CD4-positive, alpha-beta T cell (primary cell): ENCODE results near the gene RRP1. TPM values are rescaled to one million over a fixed set of nuclear protein-coding genes. Genes with fewer than 3 reads are reported as not detected.

Experiments
- ATAC-seq: fragments of 200-7000 bp; cut with Tn5 transposase; one replicate; pipeline ENCODE4 v1.10.0; 2022; ENCODE audit warnings: mild to moderate bottlenecking; ENCODE audit not compliant: poor library complexity
- CTCF ChIA-PET: fragments of 350-600 bp; sonication (Branson Sonifier 250); formaldehyde crosslinking; loops from one replicate; lab custom pipeline; 2021; ENCODE audit warnings: antibody characterized with exemption, inconsistent platforms; lab: Charles Lee
- POLR2A ChIA-PET: fragments of 350-600 bp; sonication (Branson Sonifier 250); formaldehyde crosslinking; loops from one replicate; lab custom pipeline; 2021; ENCODE audit warnings: antibody characterized with exemption, inconsistent platforms; lab: Charles Lee
- DNase-seq, 14 experiments: peaks; one replicate each; pipeline ENCODE4 v3.0.0-alpha.2; 2013 to 2020; ENCODE audit warnings: mixed read lengths in 2 of 14
- H3K27ac ChIP-seq, 2 donors: one replicate each; pipeline versions ENCODE4 v1.5.1 to v1.7.0; 2013; ENCODE audit warnings: low read length in 2 of 2, low read depth in 1 of 2, mild to moderate bottlenecking in 1 of 2
- H3K27me3 ChIP-seq, 2 experiments: 1 replicate in 1 of 2; 2 replicates in 1 of 2; pipeline versions ENCODE4 v1.6.1 to v1.7.0; 2013; ENCODE audit warnings: low read length in 2 of 2, control low read depth in 1 of 2, mild to moderate bottlenecking in 1 of 2, moderate library complexity in 1 of 2; ENCODE audit not compliant: insufficient read depth in 2 of 2, control insufficient read depth in 1 of 2
- H3K36me3 ChIP-seq: one replicate; pipeline ENCODE4 v1.6.1; 2013; ENCODE audit warnings: low read length, control low read depth; ENCODE audit not compliant: insufficient read depth
- H3K4me1 ChIP-seq: one replicate; pipeline ENCODE4 v1.6.1; 2013; ENCODE audit warnings: low read length, control low read depth; ENCODE audit not compliant: insufficient read depth
- H3K4me3 ChIP-seq: one replicate; pipeline ENCODE4 v1.5.1; 2013; ENCODE audit warnings: mild to moderate bottlenecking, low read length, moderate library complexity
- H3K9me3 ChIP-seq, 2 experiments: 1 replicate in 1 of 2; 2 replicates in 1 of 2; pipeline versions ENCODE4 v1.6.1 to v1.7.0; 2013; ENCODE audit warnings: low read length in 2 of 2, mild to moderate bottlenecking in 2 of 2, control low read depth in 1 of 2, moderate library complexity in 1 of 2; ENCODE audit not compliant: control insufficient read depth in 1 of 2, insufficient read depth in 1 of 2
- H3K27ac Mint-ChIP-seq: one replicate; pipeline ENCODE4 v1.8.0; 2020; ENCODE audit warnings: mixed read lengths
- H3K27me3 Mint-ChIP-seq: one replicate; pipeline ENCODE4 v1.8.0; 2021; ENCODE audit warnings: mixed read lengths
- H3K36me3 Mint-ChIP-seq: one replicate; pipeline ENCODE4 v1.8.0; 2021; ENCODE audit warnings: low read depth, mixed read lengths
- H3K4me1 Mint-ChIP-seq: one replicate; pipeline ENCODE4 v1.8.0; 2021; ENCODE audit warnings: low read depth, mixed read lengths
- H3K4me3 Mint-ChIP-seq: one replicate; pipeline ENCODE4 v1.8.0; 2020; ENCODE audit warnings: mild to moderate bottlenecking, mixed read lengths
- H3K9me3 Mint-ChIP-seq: one replicate; pipeline ENCODE4 v1.8.0; 2020; ENCODE audit warnings: mixed read lengths
- intact Hi-C, 2 experiments: fragments of 100-400 bp; cut with DNase I in 1 of 2; cut with micrococcal nuclease in 1 of 2; formaldehyde crosslinking; loops; one replicate each; pipeline versions ENCODE4 v1.15.1 to v1.9.0; 2023 to 2025; cut with DNase I, micrococcal nuclease
- total RNA-seq, 174 experiments: library from RNA in 2 of 174; stranded (reverse) in 2 of 174; gene quantifications; one replicate each; pipeline ENCODE4 v1.2.3 and lab custom pipeline; 2021 to 2026
- TF ChIP-seq, protein P1 (sequence below): fragments of 200-600 bp; IDR thresholded peaks from one replicate; pipeline ENCODE4 v1.8.0; 2022; ENCODE audit warnings: antibody characterized with exemption, mild to moderate bottlenecking

RRP1 gene
- total RNA-seq, 2 experiments from 2014 or later = 27.7 to 29.0 TPM

DNA sequence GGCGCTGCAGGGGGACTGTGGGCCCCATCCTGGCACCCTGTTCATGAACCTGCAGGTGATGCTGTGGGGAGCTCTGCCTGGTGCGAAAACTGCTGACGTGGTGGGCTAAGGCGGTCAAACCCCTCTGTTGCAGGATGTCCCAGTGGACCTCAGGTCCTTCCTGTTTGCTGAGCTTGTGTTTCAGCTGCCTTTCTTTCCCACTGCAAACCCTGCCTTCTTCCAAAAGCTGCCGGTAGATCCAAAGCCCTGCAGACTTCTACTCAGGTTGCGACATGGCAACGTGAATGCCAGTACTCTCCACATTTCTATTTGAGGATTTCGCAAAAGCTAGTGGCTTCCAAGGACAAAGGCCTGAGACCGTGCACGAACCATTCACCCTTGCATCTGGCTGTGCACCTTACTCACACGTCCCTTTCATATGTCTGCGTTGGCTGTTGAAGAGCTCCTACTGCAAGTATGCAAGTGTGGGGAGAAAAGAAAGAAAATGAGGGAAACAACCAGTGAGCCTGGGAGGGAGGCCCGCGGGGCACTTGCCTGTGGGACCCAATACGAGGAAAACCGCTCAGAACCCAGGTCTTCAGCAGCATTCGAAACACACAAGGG is 6.2 kb upstream of the RRP1 start:
- H3K9me3 Mint-ChIP-seq = no peaks in the 10 kb centered on the region
- H3K27me3 Mint-ChIP-seq = no peaks in the 10 kb centered on the region
- H3K27ac Mint-ChIP-seq = no peak overlapping the region
- TF ChIP-seq, protein P1, sequence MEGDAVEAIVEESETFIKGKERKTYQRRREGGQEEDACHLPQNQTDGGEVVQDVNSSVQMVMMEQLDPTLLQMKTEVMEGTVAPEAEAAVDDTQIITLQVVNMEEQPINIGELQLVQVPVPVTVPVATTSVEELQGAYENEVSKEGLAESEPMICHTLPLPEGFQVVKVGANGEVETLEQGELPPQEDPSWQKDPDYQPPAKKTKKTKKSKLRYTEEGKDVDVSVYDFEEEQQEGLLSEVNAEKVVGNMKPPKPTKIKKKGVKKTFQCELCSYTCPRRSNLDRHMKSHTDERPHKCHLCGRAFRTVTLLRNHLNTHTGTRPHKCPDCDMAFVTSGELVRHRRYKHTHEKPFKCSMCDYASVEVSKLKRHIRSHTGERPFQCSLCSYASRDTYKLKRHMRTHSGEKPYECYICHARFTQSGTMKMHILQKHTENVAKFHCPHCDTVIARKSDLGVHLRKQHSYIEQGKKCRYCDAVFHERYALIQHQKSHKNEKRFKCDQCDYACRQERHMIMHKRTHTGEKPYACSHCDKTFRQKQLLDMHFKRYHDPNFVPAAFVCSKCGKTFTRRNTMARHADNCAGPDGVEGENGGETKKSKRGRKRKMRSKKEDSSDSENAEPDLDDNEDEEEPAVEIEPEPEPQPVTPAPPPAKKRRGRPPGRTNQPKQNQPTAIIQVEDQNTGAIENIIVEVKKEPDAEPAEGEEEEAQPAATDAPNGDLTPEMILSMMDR = no peak
- ATAC-seq = no peak
- Histone ChIP-seq H3K27me3 (no peaks in the 10 kb centered on the region), H3K4me3 (no peak overlapping the region), H3K36me3 (no peaks in the 10 kb centered on the region), H3K9me3 (no peaks in the 10 kb centered on the region), H3K4me1 (peaks cover 13% of the 10 kb centered on the region), H3K27ac (no peak overlapping the region)
- intact Hi-C loops = loop anchor here in 1 of 2 experiments (10.0 kb wide), 1 partner anchor 1548 kb away; no protein-coding TSS in a partner anchor
- H3K36me3 Mint-ChIP-seq = no peaks in the 10 kb centered on the region
- H3K4me1 Mint-ChIP-seq = peaks cover 12% of the 10 kb centered on the region
- POLR2A ChIA-PET = no interaction called here
- no peak for DNase-seq
- CTCF ChIA-PET = interaction anchor here (0.5 kb wide), 1 partner anchor 81 kb away, joined by 3 read pairs; no protein-coding TSS in a partner anchor
- no peak overlapping the region for H3K4me3 Mint-ChIP-seq

DNA sequence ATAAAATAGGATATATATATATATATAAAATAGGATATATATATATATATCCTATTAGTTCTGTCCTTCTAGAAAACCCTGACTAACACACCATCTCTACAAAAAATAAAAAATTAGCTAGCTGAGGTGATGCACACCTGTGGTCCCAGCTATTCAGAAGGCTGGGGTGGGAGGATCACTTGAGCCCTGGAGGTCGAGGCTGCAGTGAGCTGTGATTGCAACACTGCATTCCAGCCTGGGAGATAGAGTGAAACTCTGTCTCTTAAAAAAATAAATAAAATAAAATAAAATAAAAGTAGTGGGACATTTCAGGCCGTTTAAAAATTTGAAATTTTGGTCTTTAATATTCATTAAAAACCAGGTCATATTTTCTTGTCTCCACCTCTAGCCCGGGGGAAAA is 4.2 kb upstream of the RRP1 start:
- Mint-ChIP-seq H3K4me3 (no peak overlapping the region), H3K4me1 (peaks cover 4% of the 10 kb centered on the region), H3K27ac (no peak overlapping the region), H3K9me3 (no peaks in the 10 kb centered on the region), H3K36me3 (no peaks in the 10 kb centered on the region), H3K27me3 (no peaks in the 10 kb centered on the region)
- ChIA-PET CTCF (no interaction called here), POLR2A (no interaction called here)
- intact Hi-C loops = loop anchor here in 1 of 2 experiments (10.0 kb wide), 1 partner anchor 1550 kb away; no protein-coding TSS in a partner anchor
- DNase-seq (no peak), ATAC-seq (no peak)
- Histone ChIP-seq H3K9me3 (no peaks in the 10 kb centered on the region), H3K27ac (no peak overlapping the region), H3K4me3 (no peak overlapping the region), H3K36me3 (no peaks in the 10 kb centered on the region), H3K4me1 (peaks cover 7% of the 10 kb centered on the region), H3K27me3 (no peaks in the 10 kb centered on the region)
- TF ChIP-seq, protein P1 = no peak

DNA sequence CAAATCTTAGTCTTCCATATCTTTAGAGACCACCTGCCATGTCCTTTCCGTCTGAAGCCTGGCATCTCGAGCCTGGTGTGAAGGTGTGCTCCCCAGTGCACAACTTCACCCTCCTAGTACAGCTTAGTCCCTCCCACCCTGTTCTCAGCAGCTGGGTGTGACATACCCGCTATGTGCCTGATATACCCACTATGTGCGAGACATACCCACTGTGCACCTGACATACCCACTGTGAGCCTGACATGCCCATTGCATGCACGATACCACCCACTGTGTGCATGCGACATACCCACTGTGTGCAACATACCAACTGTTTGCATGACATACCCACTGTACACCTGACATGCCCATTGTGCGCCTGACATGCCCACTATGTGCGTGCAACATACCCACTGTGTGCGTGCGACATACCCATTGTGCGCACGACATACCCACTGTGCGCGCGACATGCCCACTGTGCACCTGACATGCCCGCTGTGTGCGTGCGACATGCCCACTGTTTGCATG is 3.0 kb upstream of the RRP1 start:
- Histone ChIP-seq H3K4me1 (peaks cover 20% of the 10 kb centered on the region), H3K27ac (no peak overlapping the region), H3K9me3 (no peaks in the 10 kb centered on the region), H3K4me3 (no peak overlapping the region), H3K27me3 (no peaks in the 10 kb centered on the region), H3K36me3 (no peaks in the 10 kb centered on the region)
- H3K27ac Mint-ChIP-seq = no peak overlapping the region
- H3K4me1 Mint-ChIP-seq = peaks cover 12% of the 10 kb centered on the region
- TF ChIP-seq, protein P1 = no peak
- DNase-seq = no peak
- ATAC-seq = no peak
- no peaks in the 10 kb centered on the region for H3K27me3 Mint-ChIP-seq
- no peaks in the 10 kb centered on the region for H3K9me3 Mint-ChIP-seq
- intact Hi-C loops = loop anchor here in 1 of 2 experiments (10.0 kb wide), 1 partner anchor 1552 kb away; no protein-coding TSS in a partner anchor
- POLR2A ChIA-PET = no interaction called here
- CTCF ChIA-PET = no interaction called here
- peak overlapping the region; percentile 57 for H3K4me3 Mint-ChIP-seq
- no peaks in the 10 kb centered on the region for H3K36me3 Mint-ChIP-seq
